ENCODE results near the gene ZNRF3. TPM values are rescaled to one million over a fixed set of nuclear protein-coding genes. Genes with fewer than 3 reads are reported as not detected.

Gene ZNRF3
- total RNA-seq, 2 donors from 2014 or later, result 5.9 to 12.2 TPM

GRCh38 chr22:29030618-29031226 lies 147.3 kb downstream of the ZNRF3 start:
- intact Hi-C loops (cut with DNase I), result no loop called here

DNA sequence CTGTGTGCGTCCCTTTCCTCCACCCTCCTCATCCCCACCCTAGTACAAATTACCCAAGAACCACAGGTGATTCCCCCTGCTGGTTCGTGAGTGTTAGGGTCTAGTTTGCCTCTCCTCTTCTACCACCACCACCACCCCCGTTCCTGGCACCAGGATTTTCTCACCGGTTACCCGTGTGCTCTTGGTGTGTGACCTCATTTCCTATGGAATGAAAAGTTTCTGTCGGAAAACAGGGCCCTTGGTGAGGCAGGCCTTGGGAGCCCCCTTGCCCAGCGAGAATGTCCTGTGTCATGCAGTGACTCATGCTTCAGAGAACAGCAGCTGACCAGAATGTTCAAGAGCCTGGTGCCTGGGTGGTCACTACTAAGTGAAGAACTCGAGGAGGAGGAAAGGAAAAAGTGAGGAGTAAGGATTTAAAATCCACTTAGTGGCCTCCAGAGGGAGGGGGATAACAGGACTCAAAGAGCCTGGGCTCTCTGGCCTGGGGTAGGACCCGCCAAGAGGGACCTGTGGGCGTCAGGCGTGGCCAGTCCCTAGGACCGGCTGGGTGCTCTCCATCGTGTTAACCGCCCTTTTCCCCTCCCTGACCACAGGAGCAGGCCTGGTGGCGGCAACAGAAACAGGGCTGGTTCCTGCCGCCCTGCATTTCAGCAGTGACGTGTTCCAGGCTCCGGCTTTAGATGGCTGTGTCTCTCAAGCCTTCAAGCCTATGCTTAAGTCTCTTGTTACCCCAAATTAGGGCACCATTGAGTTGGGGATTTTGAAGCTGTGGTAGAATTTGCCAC lies 148.0 kb downstream of the ZNRF3 start:
- Histone ChIP-seq H3K9me3 (no peaks in the 10 kb centered on the region), H3K27ac (peak overlapping the region; percentile 35), H3K4me3 (no peak overlapping the region), H3K4me1 (peaks cover 5% of the 10 kb centered on the region), H3K27me3 (no peaks in the 10 kb centered on the region), H3K9ac (ENCODE audit: low read depth in 2 of 2, low read length in 2 of 2) (peak overlapping the region; percentile 44 to 83), H3K36me3 (no peaks in the 10 kb centered on the region)
- peak; percentile 58 for DNase-seq
- TF ChIP-seq, protein P1, sequence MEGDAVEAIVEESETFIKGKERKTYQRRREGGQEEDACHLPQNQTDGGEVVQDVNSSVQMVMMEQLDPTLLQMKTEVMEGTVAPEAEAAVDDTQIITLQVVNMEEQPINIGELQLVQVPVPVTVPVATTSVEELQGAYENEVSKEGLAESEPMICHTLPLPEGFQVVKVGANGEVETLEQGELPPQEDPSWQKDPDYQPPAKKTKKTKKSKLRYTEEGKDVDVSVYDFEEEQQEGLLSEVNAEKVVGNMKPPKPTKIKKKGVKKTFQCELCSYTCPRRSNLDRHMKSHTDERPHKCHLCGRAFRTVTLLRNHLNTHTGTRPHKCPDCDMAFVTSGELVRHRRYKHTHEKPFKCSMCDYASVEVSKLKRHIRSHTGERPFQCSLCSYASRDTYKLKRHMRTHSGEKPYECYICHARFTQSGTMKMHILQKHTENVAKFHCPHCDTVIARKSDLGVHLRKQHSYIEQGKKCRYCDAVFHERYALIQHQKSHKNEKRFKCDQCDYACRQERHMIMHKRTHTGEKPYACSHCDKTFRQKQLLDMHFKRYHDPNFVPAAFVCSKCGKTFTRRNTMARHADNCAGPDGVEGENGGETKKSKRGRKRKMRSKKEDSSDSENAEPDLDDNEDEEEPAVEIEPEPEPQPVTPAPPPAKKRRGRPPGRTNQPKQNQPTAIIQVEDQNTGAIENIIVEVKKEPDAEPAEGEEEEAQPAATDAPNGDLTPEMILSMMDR (IDR thresholded peaks at IDR 0.05), result no peak
- intact Hi-C loops (cut with DNase I), result no loop called here

More at GRCh38 chr22:29030618-29031226, 147.3 kb downstream of the ZNRF3 start:
- TF ChIP-seq, protein P1 (IDR thresholded peaks at IDR 0.05), result no peak
- Histone ChIP-seq H3K27me3 (no peaks in the 10 kb centered on the region), H3K27ac (peak overlapping the region; percentile 35), H3K9ac (ENCODE audit: low read depth in 2 of 2, low read length in 2 of 2) (peak overlapping the region; percentile 37 to 83), H3K9me3 (no peaks in the 10 kb centered on the region), H3K4me3 (peak overlapping the region; percentile 31), H3K36me3 (no peaks in the 10 kb centered on the region), H3K4me1 (peaks cover 5% of the 10 kb centered on the region)
- peak; percentile 90 for DNase-seq

- Histone ChIP-seq H3K36me3 (no peaks in the 10 kb centered on the region), H3K4me3 (no peak overlapping the region), H3K27me3 (no peaks in the 10 kb centered on the region), H3K4me1 (peaks cover 5% of the 10 kb centered on the region), H3K27ac (peak overlapping the region; percentile 35), H3K9ac (ENCODE audit: low read depth in 2 of 2, low read length in 2 of 2) (peak overlapping the region; percentile 44 to 83), H3K9me3 (no peaks in the 10 kb centered on the region)
- DNase-seq, result no peak
- intact Hi-C loops (cut with DNase I), result no loop called here
- TF ChIP-seq, protein P1 (IDR thresholded peaks at IDR 0.05), result no peak
Observed at GRCh38 chr22:29032014-29032475, 148.7 kb downstream of the ZNRF3 start.

DNA sequence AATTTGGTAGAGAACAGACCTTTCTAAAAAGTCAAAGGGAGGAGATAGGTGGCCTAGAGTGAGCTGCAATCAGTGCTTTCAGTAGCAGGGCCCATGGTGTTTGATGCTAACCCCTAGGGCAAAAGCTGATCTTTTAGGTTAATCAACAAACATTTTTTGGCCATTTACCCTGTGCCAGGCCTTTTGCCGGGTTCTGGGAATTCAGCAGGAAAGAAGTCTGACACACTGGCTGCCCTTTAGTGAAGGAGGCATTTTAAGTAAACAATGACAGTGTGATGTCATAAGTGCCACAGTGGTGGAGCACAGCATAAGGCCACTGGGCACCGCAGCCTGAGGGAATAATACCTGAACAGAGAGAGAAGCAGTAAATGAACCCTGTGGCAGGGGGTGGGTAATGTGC lies 149.2 kb downstream of the ZNRF3 start:
- no peak for DNase-seq
- H3K9me3 ChIP-seq, result no peaks in the 10 kb centered on the region
- H3K4me3 ChIP-seq, result no peak overlapping the region
- no peak overlapping the region for H3K9ac ChIP-seq (ENCODE audit: low read depth in 2 of 2, low read length in 2 of 2)
- H3K27ac ChIP-seq, result peak overlapping the region; percentile 35
- H3K36me3 ChIP-seq, result no peaks in the 10 kb centered on the region
- TF ChIP-seq, protein P1 (IDR thresholded peaks at IDR 0.05), result no peak
- intact Hi-C loops (cut with DNase I), result no loop called here
- H3K27me3 ChIP-seq, result no peaks in the 10 kb centered on the region
- H3K4me1 ChIP-seq, result peaks cover 5% of the 10 kb centered on the region

DNA sequence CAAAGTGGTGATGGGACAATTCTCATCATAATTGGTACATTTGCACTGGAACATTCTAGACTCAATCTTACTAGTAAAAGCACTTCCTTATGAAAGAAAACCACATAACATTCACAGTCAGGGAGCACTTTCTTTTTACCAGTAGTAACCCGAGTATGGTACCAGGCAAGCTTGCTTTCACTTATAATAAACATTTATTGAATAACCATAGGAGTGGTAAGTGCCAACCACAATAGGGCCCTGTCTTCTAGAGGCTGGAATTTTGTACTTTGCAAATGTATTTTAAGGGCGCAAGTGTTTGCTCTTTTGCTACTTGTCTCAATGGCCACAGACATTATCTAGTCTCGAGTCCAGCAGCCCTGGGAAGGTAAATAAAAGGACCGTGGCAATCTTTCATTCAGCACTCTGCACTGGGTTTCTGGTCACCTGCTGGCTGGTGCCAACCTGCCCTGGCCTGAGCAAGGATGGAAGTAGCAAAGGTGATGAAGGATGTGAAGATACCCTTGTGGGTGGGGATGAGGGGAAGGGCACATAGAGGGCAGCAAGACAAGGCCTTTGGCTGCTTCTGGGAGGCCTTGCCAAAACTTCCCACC lies 154.1 kb downstream of the ZNRF3 start:
- H3K4me3 ChIP-seq, result no peak overlapping the region
- no peaks in the 10 kb centered on the region for H3K27me3 ChIP-seq
- TF ChIP-seq, protein P1 (IDR thresholded peaks at IDR 0.05), result no peak
- peaks cover 1% of the 10 kb centered on the region for H3K4me1 ChIP-seq
- peak overlapping the region in 1 of 2 donors; percentile 40 for H3K9ac ChIP-seq (ENCODE audit: low read depth in 2 of 2, low read length in 2 of 2)
- intact Hi-C loops (cut with DNase I), result no loop called here
- peak overlapping the region; percentile 49 for H3K27ac ChIP-seq
- DNase-seq, result no peak
- no peaks in the 10 kb centered on the region for H3K36me3 ChIP-seq
- no peaks in the 10 kb centered on the region for H3K9me3 ChIP-seq
